ENCODE measurements around the gene INHBC.
"Not testable (repeated sequence)": the region's sequence is repeated elsewhere in the genome, so short reads cannot be mapped to it uniquely, and the experiment has no call there.

INHBC gene

GRCh38 chr12:57488402-57489156 is 54.0 kb downstream of the INHBC start:
- no peak for DNase-seq

GRCh38 chr12:57489157-57489641 is 54.6 kb downstream of the INHBC start:
- DNase-seq, result no peak

GRCh38 chr12:57490126-57490525 is 55.5 kb downstream of the INHBC start:
- DNase-seq, result no peak

- no peak for DNase-seq
Measured at GRCh38 chr12:57491393-57492280, 57.1 kb downstream of the INHBC start.

- DNase-seq, result not testable (repeated sequence)
Measured at GRCh38 chr12:57495051-57495701, 60.6 kb downstream of the INHBC start.

- no peak for DNase-seq
Measured at GRCh38 chr12:57496822-57497221, 62.2 kb downstream of the INHBC start.

- no peak for DNase-seq
Measured at GRCh38 chr12:57497223-57498131, 62.9 kb downstream of the INHBC start.

- DNase-seq, result no peak
Measured at GRCh38 chr12:57498132-57498502, 63.5 kb downstream of the INHBC start.

- no peak for DNase-seq
Measured at GRCh38 chr12:57498571-57498970, 64.0 kb downstream of the INHBC start.

- no peak for DNase-seq
Measured at GRCh38 chr12:57500213-57500612, 65.6 kb downstream of the INHBC start.

Data from stimulated activated CD8-positive, alpha-beta memory T cell treated with anti-CD3 and anti-CD28 coated beads, Interleukin-4, amount 100 ng/mL, for 48 hours (primary cell).